Epithelial cell of prostate (primary cell): Measurements from ENCODE around the gene SPACDR.
"Not testable (repeated sequence)": the region's sequence is repeated elsewhere in the genome, so short reads cannot be mapped to it uniquely, and the experiment has no call there.

Experiments used
- DNase-seq: peaks from one replicate; pipeline ENCODE4 v3.0.0-alpha.2; 2011; ENCODE audit warnings: low read depth, low spot score
- H3K27ac ChIP-seq: fragments of 450-650 bp; 2 replicates; pipeline ENCODE4 v1.5.1; 2017; ENCODE audit warnings: mild to moderate bottlenecking

Gene SPACDR

DNA sequence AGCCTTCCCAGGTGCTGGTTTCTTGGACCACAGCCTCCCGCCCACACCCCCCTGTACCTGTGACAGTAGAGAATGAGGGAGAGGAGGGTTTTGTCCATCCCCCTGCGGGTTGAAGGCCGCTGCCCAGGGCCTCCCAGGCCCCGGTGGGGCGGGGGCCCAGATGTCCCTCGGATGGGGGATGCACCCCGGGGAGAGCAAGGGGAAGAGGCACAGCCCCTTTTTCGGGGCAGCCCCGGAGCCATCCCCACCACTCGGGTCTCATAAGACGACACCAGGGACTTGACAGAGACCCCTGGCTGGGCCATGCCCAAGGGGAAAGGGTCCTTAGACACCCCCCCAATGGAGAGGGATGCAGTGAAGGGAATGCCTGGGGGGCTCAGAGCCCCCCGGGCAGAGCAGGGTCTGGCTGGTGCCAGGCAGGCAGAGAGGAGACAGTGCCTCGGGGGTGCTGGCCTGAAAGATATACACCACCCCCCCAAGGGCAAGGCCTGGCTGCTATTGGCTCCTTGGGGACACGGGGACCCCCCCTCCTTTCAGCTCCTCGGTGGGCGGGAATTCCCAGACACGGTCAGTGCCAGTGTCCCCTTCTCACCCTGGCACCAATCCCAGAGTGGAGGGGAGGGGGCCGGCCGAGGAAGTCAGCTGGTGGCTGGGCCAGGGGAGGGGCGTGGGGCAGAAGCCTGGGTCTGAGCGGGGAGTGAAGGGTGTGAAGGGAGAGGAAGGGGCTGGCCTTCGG is 3.7 kb upstream of the SPACDR start:
- no peak overlapping the region for H3K27ac ChIP-seq

GRCh38 chr7:100466653-100467605 is 2.9 kb upstream of the SPACDR start:
- no peak for DNase-seq
- H3K27ac ChIP-seq, result no peak overlapping the region

More for the DNA sequence above, 3.7 kb upstream of the SPACDR start:
- no peak for DNase-seq

DNA sequence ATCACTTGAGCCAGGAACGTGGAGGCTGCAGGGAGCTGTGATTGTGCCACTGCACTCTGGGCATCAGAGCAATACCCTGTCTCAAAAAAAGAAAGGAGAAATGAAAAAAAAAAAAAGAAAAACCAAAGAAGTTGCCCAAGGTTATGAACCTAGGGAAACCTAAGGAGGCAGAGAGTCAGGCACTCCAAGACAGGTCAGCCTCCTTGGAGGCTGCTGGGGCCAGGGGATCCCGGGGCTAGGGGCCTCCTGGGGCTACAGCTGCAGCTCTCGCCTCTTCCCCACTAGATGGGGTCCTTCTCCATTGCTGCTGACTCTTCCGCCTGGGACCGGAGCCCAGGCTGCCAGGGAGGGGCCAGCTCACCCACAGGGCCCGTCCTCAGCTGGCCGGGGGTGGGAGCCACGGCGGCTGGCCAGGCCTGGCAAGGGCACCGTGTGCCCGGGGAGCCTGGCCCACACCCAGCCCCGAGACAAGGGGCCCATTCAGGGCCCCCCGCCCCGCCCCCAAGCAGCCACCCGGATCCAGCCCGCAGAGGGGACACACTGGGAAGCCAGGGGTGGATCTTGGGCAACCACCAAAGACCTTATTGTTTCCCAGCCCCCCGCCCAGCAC is 1.7 kb upstream of the SPACDR start:
- DNase-seq, result no peak
- H3K27ac ChIP-seq, result no peak overlapping the region

DNA sequence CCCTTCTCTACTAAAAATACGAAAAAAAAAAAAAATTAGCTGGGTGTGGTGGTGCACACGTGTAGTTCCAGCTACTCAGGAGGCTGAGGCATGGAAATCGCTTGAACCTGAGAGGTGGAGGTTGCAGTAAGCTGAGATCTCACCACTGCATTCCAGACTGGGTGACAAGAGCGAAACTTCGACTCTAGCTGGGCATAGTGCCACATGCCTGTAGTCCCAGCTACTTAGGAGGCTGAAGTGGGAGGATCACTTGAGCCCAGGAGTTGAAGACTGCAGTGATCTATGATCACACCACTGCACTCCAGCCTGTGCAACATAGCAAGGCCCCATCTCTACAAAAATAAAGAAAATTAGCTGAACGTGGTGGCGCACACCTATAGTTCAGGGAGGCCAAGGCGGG is 1.2 kb upstream of the SPACDR start:
- DNase-seq, result no peak
- no peak overlapping the region for H3K27ac ChIP-seq

DNA sequence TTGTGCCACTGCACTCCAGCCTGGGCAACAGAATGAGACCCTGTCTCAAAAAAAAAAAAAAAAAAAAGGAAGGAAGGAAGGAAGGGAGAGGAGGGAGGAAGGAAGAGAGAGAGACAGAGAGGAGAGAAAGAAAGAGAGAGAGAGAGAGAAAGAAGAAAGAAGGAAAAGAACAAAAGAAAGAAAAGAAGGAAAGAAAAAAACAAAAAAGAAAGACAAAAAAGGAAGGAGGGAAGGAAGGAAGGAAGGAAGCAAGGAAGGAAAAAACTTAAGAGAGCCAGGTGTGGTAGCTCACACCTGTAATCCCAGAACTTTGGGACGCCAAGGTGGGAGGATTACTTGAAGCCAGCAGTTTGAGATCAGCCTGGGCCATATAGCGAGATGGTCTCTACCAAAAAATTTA is 731 bp upstream of the SPACDR start:
- no peak overlapping the region for H3K27ac ChIP-seq
- no peak for DNase-seq

- no peak for DNase-seq
- H3K27ac ChIP-seq, result no peak overlapping the region
These were observed 7.0 kb downstream of the SPACDR start for GRCh38 chr7:100457033-100457432.

GRCh38 chr7:100456562-100456961 is 7.5 kb downstream of the SPACDR start:
- no peak overlapping the region for H3K27ac ChIP-seq
- DNase-seq, result no peak

DNA sequence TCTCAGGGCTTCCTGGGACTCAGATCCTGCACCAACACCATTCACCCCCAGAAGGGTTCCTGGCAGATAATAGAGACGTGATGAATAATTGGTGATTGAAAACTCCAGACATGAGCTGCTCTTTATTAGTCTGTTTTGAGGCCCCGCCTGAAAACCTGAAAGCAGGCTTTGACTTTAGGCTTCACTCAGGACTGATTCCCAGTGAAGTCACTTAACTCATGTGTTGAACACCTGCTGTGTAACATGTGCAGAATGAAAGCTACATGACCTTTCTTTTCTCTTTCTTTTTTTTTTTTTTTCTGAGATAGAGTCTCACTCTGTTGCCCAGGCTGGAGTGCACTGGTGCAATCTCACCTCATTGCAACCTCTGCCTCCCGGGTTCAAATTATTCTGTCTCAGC is 8.9 kb downstream of the SPACDR start:
- H3K27ac ChIP-seq, result no peak overlapping the region
- DNase-seq, result no peak

- DNase-seq, H3K27ac ChIP-seq: not testable (repeated sequence)
These were observed 10.2 kb downstream of the SPACDR start for GRCh38 chr7:100453854-100454253.

GRCh38 chr7:100452513-100452912 is 11.5 kb downstream of the SPACDR start:
- no peak overlapping the region for H3K27ac ChIP-seq
- DNase-seq, result no peak

- no peak overlapping the region for H3K27ac ChIP-seq
- no peak for DNase-seq
These were observed 14.8 kb downstream of the SPACDR start for GRCh38 chr7:100449190-100449795.

- not testable (repeated sequence) for DNase-seq, H3K27ac ChIP-seq
These were observed 16.7 kb downstream of the SPACDR start for GRCh38 chr7:100447363-100447762.

GRCh38 chr7:100446040-100446439 is 18.0 kb downstream of the SPACDR start:
- H3K27ac ChIP-seq, result no peak overlapping the region
- no peak for DNase-seq

DNA sequence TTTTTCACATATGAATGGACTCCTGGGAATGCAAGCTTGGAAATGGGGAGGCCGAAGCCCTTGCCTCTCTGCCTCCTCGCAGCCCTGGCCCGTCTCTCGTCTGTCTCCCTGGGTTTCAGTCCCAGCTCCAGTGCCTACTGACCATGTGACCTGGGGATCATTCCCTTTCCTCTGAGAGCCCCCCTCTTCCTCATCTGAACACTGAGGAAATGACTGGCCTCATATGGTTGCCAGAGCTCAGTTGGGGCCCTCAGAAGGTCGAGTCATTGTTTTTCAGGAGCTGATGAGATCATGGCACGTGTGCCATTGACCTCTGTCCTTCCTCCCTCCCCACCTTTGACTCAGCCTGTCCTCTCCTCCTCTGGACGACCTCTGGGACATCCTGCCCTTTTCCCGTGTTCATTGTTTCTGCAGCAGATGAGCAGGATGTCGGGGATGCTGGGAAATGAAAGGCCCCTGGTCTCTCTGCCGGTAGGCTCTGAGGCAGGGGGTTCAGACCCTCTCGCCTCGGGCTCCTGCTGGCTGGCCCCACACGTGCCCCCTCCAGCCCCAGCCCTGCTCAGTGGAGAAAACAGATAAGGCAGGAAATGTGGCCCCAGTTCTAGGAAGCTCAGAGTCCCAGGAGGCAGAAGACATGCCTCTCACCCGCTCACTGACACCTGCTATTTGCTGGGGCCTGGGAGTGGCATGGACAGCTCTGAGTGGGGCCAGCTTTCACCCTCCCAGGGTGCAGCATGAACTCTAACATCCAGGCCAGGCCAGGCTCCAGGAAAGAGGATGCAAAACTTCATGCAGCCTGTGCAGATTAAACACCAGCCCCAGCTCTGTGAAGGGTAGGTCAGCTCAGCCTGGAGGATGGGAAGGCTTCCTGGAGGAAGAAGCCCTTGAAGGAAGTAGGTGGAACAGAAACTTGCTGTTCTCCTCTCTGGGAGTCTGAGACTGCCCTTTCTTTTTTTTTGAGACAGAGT is 19.5 kb downstream of the SPACDR start:
- no peak overlapping the region for H3K27ac ChIP-seq
- DNase-seq, result no peak

GRCh38 chr7:100443096-100443840 is 20.8 kb downstream of the SPACDR start:
- no peak for DNase-seq
- no peak overlapping the region for H3K27ac ChIP-seq

DNA sequence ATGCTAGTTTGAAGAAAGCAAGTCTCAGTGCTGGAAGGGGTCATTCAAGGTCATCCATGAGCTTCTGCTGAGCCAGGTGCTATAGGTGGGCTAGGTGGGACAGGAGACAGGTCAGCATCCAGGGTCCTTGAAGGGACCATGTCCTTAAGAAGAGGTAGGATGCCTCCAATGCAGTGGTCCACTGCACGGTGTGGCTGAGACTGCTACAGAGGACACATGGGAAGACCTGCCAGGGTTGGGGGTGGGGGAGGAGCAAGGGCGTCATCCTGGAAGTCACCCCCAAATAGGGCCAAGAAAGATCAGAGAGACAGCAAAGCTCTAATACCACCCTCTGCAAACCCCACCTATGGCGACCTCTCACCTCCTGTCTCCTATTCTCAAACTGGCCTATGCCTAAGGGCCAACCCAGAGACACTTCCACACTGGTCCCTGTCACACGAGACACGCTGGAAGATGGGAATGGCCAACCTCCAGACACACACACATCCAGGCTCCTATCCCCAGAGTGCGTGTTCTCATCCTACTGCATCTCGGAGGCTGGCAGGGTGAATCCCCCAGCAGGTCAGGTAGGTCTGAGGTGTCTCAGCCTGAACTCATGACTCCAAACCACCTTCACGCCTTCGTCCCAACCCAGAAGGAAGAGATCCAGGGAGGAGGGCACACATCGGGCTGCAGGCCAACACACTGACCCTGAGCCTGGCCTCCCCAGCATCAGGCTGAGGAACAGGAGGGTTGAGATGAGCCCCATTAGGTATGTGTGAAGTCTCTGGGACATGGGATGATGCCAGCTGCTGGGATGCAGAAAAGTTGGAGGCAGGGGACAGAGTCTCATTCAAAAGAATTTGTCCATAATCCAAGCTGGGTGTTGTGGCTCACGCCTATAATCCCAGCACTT is 22.2 kb downstream of the SPACDR start:
- DNase-seq, result no peak
- H3K27ac ChIP-seq, result no peak overlapping the region

GRCh38 chr7:100439244-100439643 is 24.8 kb downstream of the SPACDR start:
- not testable (repeated sequence) for H3K27ac ChIP-seq, DNase-seq

DNA sequence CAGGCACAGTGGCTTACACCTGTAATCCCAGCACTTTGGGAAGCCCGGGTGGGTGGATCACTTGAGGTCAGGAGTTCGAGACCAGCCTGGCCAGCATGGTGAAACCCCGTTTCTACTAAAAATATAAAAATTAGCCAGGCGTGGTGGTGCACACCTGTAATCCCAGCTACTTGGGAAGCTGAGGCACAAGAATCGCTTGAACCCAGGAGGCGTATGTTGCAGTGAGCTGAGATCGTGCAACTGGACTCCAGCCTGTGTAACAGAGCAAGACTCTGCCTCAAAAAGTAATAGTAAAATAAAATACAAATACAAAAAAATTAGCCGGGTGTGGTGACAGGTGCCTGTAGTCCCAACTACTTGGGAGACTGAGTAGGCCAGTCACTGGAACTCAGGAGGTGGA is 25.3 kb downstream of the SPACDR start:
- not testable (repeated sequence) for H3K27ac ChIP-seq, DNase-seq
